MM.1S (cell line): ENCODE measurements around the gene DYNC1I1.

Experiments
- DNase-seq: peaks from one replicate; pipeline ENCODE4 v3.0.0-alpha.2; 2015
- H2AFZ ChIP-seq: fragments of 300-600 bp; sonication (generic); 2 replicates; pipeline ENCODE4 v1.6.0; 2016; ENCODE audit warnings: antibody characterized with exemption, low read length
- H3F3A ChIP-seq: fragments of 300-600 bp; sonication (generic); 2 replicates; pipeline ENCODE4 v1.6.1; 2016; ENCODE audit warnings: mild to moderate bottlenecking, antibody characterized with exemption, low read length, moderate library complexity, mixed read lengths; ENCODE audit not compliant: insufficient read depth
- H3K27ac ChIP-seq: fragments of 300-600 bp; sonication (generic); 2 replicates; pipeline ENCODE4 v1.5.1; 2016; ENCODE audit warnings: mild to moderate bottlenecking, low read length
- H3K27me3 ChIP-seq: fragments of 300-600 bp; sonication (generic); replicated peaks from 2 replicates; pipeline ENCODE4 v1.6.0; 2016; ENCODE audit warnings: low read length; ENCODE audit not compliant: insufficient read depth
- H3K36me3 ChIP-seq: fragments of 300-600 bp; sonication (generic); replicated peaks from 2 replicates; pipeline ENCODE4 v1.6.1; 2016; ENCODE audit warnings: mild to moderate bottlenecking, low read length, mixed read lengths; ENCODE audit not compliant: insufficient read depth
- H3K4me1 ChIP-seq: fragments of 300-600 bp; sonication (generic); 2 replicates; pipeline ENCODE4 v1.6.1; 2016; ENCODE audit warnings: low read length, mixed read lengths
- H3K4me2 ChIP-seq: fragments of 300-600 bp; sonication (generic); 2 replicates; pipeline ENCODE4 v1.6.0; 2016; ENCODE audit warnings: low read depth, low read length
- H3K4me3 ChIP-seq: fragments of 300-600 bp; sonication (generic); 2 replicates; pipeline ENCODE4 v1.5.1; 2016; ENCODE audit warnings: low read length, mixed read lengths
- H3K79me2 ChIP-seq: fragments of 300-600 bp; sonication (generic); 2 replicates; pipeline ENCODE4 v1.6.1; 2016; ENCODE audit warnings: mixed run types, low read length, mixed read lengths
- H3K9ac ChIP-seq: fragments of 300-600 bp; sonication (generic); 2 replicates; pipeline ENCODE4 v1.6.1; 2016; ENCODE audit warnings: low read length, mixed read lengths
- H3K9me2 ChIP-seq: fragments of 300-600 bp; sonication (generic); replicated peaks from 2 replicates; pipeline ENCODE4 v1.6.1; 2016; ENCODE audit warnings: mild to moderate bottlenecking, low read length, mixed read lengths; ENCODE audit not compliant: insufficient read depth
- H3K9me3 ChIP-seq: fragments of 300-600 bp; sonication (generic); replicated peaks from 2 replicates; pipeline ENCODE4 v1.6.1; 2016; ENCODE audit warnings: mild to moderate bottlenecking, low read length, mixed read lengths; ENCODE audit not compliant: insufficient read depth
- H4K20me1 ChIP-seq: fragments of 300-600 bp; sonication (generic); 2 replicates; pipeline ENCODE4 v1.6.1; 2016; ENCODE audit warnings: mild to moderate bottlenecking, low read length, moderate library complexity, mixed read lengths; ENCODE audit not compliant: insufficient read depth
- CTCF ChIP-seq: fragments of 300-600 bp; sonication (generic); IDR thresholded peaks from 2 replicates; pipeline ENCODE4 v1.5.1; 2016; ENCODE audit warnings: antibody characterized with exemption, low read length, mixed read lengths
- EZH2 ChIP-seq: fragments of 300-600 bp; sonication (generic); optimal IDR thresholded peaks from 2 replicates; pipeline ENCODE3; 2017; ENCODE audit warnings: low read depth, mild to moderate bottlenecking, antibody characterized with exemption, low read length, mixed read lengths
- EZH2phosphoT487 ChIP-seq: fragments of 300-600 bp; sonication (generic); IDR thresholded peaks from 2 replicates; pipeline ENCODE4 v1.6.1; 2018; ENCODE audit warnings: antibody characterized with exemption, low read length

Gene DYNC1I1

GRCh38 chr7:95901006-95901405, 128.7 kb downstream of the DYNC1I1 start:
- no peak overlapping the region for H2AFZ ChIP-seq
- H3K27me3 ChIP-seq: no peaks in the 10 kb centered on the region
- H4K20me1 ChIP-seq: no peaks in the 10 kb centered on the region
- no peaks in the 10 kb centered on the region for H3K9me2 ChIP-seq
- H3F3A ChIP-seq: no peaks in the 10 kb centered on the region
- H3K9me3 ChIP-seq: no peaks in the 10 kb centered on the region
- DNase-seq: no peak
- H3K4me1 ChIP-seq: peaks cover 4% of the 10 kb centered on the region
- no peak for TF ChIP-seq EZH2
- H3K4me2 ChIP-seq: no peak overlapping the region
- no peaks in the 10 kb centered on the region for H3K36me3 ChIP-seq
- H3K9ac ChIP-seq: no peak overlapping the region
- no peak overlapping the region for H3K4me3 ChIP-seq
- H3K27ac ChIP-seq: no peak overlapping the region
- H3K79me2 ChIP-seq: no peaks in the 10 kb centered on the region

DNA sequence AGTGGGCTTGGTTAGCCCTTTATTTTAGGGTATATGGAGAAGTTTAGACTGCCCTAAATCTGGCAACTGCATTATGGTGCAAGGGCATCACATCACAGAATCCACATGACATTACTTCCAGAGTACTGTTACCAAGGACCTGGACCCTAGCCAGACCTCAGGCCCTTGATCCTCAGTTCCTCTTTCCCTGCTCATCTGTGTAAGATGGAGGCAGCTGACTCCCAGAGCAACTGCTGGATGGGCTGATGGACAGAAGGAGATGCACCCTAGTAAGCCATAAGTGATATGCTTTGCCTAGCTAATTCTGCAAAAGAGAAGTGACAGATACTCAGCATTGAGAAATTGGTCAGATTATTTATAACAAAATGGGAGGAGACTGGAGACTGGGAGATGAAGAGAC, 131.7 kb downstream of the DYNC1I1 start:
- H3K27me3 ChIP-seq: no peaks in the 10 kb centered on the region
- H3K27ac ChIP-seq: no peak overlapping the region
- no peaks in the 10 kb centered on the region for H3K79me2 ChIP-seq
- no peak overlapping the region for H2AFZ ChIP-seq
- DNase-seq: no peak
- no peak overlapping the region for H3K4me2 ChIP-seq
- H3K4me1 ChIP-seq: peaks cover 16% of the 10 kb centered on the region
- no peaks in the 10 kb centered on the region for H3K36me3 ChIP-seq
- no peaks in the 10 kb centered on the region for H3K9me2 ChIP-seq
- no peaks in the 10 kb centered on the region for H3K9me3 ChIP-seq
- H4K20me1 ChIP-seq: no peaks in the 10 kb centered on the region
- no peak overlapping the region for H3K4me3 ChIP-seq
- TF ChIP-seq EZH2phosphoT487: no peak
- TF ChIP-seq CTCF: no peak
- no peak for TF ChIP-seq EZH2
- H3K9ac ChIP-seq: no peak overlapping the region
- peaks cover 13% of the 10 kb centered on the region for H3F3A ChIP-seq

DNA sequence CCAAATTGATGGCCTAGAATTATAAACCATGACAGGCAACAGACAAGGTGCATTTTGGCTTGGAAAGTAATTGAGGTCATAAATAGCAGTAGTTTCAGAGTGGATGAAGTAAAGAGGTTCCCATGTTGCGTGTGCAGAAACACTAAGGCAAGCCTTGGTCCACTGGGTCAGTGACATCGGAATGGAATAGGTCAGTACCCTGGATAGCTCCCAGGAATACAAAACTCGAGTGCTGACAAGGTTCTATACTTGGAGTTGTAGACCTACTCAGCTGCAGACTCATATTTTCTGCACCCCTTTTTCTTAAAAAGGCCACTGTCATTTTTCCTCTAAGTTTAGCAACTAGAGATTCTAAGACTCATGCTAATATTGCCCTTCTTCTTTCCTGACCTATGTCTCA, 132.8 kb downstream of the DYNC1I1 start:
- H3K27me3 ChIP-seq: no peaks in the 10 kb centered on the region
- peaks cover 18% of the 10 kb centered on the region for H3K4me1 ChIP-seq
- DNase-seq: no peak
- no peaks in the 10 kb centered on the region for H4K20me1 ChIP-seq
- H2AFZ ChIP-seq: no peak overlapping the region
- H3K36me3 ChIP-seq: no peaks in the 10 kb centered on the region
- peaks cover 13% of the 10 kb centered on the region for H3F3A ChIP-seq
- TF ChIP-seq CTCF (no peak), EZH2phosphoT487 (no peak)
- H3K9me3 ChIP-seq: no peaks in the 10 kb centered on the region
- H3K27ac ChIP-seq: no peak overlapping the region
- no peak overlapping the region for H3K4me2 ChIP-seq
- no peaks in the 10 kb centered on the region for H3K9me2 ChIP-seq
- no peak overlapping the region for H3K9ac ChIP-seq
- no peak overlapping the region for H3K4me3 ChIP-seq
- H3K79me2 ChIP-seq: no peaks in the 10 kb centered on the region

DNA sequence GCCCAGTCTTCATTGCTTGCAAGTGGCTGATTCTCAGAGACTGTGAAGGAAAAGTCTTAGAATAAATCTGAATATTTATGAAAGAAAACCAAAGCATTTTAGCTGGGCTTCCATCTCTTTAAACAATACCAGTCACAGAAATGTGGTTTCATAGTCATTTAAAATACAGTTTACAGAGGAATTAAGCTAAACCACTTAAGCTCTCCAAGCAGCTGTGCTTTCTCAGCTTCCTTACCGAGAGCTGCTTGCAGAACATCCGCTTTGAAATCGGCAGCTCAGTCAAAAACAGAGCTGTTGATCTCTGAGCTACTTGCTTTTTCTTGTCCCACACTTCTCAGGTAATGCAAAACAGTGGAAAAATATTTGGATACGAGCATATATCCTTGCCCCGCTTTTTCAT, 134.5 kb downstream of the DYNC1I1 start:
- Histone ChIP-seq H3K9me2 (no peaks in the 10 kb centered on the region), H3K4me3 (peak overlapping the region; percentile 44), H3K27me3 (no peaks in the 10 kb centered on the region), H3K9me3 (no peaks in the 10 kb centered on the region), H3K4me1 (peaks cover 21% of the 10 kb centered on the region), H3K4me2 (peak overlapping the region; percentile 91), H3K27ac (peak overlapping the region; percentile 78), H3K36me3 (no peaks in the 10 kb centered on the region), H3F3A (peaks cover 13% of the 10 kb centered on the region), H2AFZ (peak overlapping the region; percentile 60), H4K20me1 (no peaks in the 10 kb centered on the region), H3K9ac (peak overlapping the region; percentile 40; the same call in 1 of the 2 replicates), H3K79me2 (no peaks in the 10 kb centered on the region)
- TF ChIP-seq EZH2phosphoT487 (no peak), EZH2 (no peak), CTCF (no peak)
- peak; percentile 94 for DNase-seq
